HPDE6-E6E7 (cell line): ENCODE results near the gene EPHA10.
A peak's percentile ranks its signal among the peaks of the same experiment; 100 is the strongest.

Source experiments
- DNase-seq: peaks from one replicate; pipeline ENCODE4 v3.0.0; 2011; ENCODE audit warnings: missing footprints; ENCODE audit errors: extremely low spot score

Gene EPHA10

GRCh38 chr1:37734629-37735591 lies 30.0 kb downstream of the EPHA10 start:
- DNase-seq: no peak

- DNase-seq: no peak
These were observed 32.7 kb downstream of the EPHA10 start for GRCh38 chr1:37732111-37732780.

GRCh38 chr1:37731312-37732019 lies 33.5 kb downstream of the EPHA10 start:
- no peak for DNase-seq

GRCh38 chr1:37730376-37730775 lies 34.5 kb downstream of the EPHA10 start:
- DNase-seq: no peak

GRCh38 chr1:37728416-37728815 lies 36.5 kb downstream of the EPHA10 start:
- no peak for DNase-seq

- DNase-seq: no peak
These were observed 38.0 kb downstream of the EPHA10 start for GRCh38 chr1:37726751-37727585.

- DNase-seq: no peak
These were observed 38.9 kb downstream of the EPHA10 start for GRCh38 chr1:37725851-37726613.

- DNase-seq: no peak
These were observed 40.3 kb downstream of the EPHA10 start for GRCh38 chr1:37724575-37724974.

GRCh38 chr1:37723390-37724078 lies 41.4 kb downstream of the EPHA10 start:
- DNase-seq: no peak

- DNase-seq: no peak
These were observed 41.9 kb downstream of the EPHA10 start for GRCh38 chr1:37723072-37723389.

- DNase-seq: no peak
These were observed 42.5 kb downstream of the EPHA10 start for GRCh38 chr1:37722181-37723071.

GRCh38 chr1:37721565-37721964 lies 43.4 kb downstream of the EPHA10 start:
- DNase-seq: no peak

- DNase-seq: no peak
These were observed 44.4 kb downstream of the EPHA10 start for GRCh38 chr1:37720231-37721130.

- DNase-seq: no peak
These were observed 45.2 kb downstream of the EPHA10 start for GRCh38 chr1:37719572-37720195.

- peak; percentile 88 for DNase-seq
These were observed 45.9 kb downstream of the EPHA10 start for GRCh38 chr1:37718901-37719571.

GRCh38 chr1:37718181-37718900 lies 46.6 kb downstream of the EPHA10 start:
- DNase-seq: no peak
